Ovary (tissue), 3 donors: ENCODE measurements around the gene GZMB.

Source experiments
- EP300 ChIP-seq: sonication (generic); formaldehyde crosslinking; IDR thresholded peaks from one replicate; pipeline ENCODE4 v1.6.1; 2017; ENCODE audit warnings: antibody characterized with exemption
- POLR2A ChIP-seq: fragments of 450-650 bp; IDR thresholded peaks from one replicate; pipeline ENCODE4 v1.6.1; 2017; ENCODE audit warnings: antibody characterized with exemption, mild to moderate bottlenecking, moderate library complexity
- TF ChIP-seq, protein P1 (sequence below), 3 donors: fragments of 450-650 bp in 2 of 3; fragments of 200-600 bp in 1 of 3; IDR thresholded peaks; one replicate each; pipeline versions ENCODE4 v1.5.1 to v1.8.0; 2016 to 2022; ENCODE audit warnings: antibody characterized with exemption in 3 of 3, mild to moderate bottlenecking in 1 of 3
- donor health status: DM: no; HTN: no; CAD: no.

DNA sequence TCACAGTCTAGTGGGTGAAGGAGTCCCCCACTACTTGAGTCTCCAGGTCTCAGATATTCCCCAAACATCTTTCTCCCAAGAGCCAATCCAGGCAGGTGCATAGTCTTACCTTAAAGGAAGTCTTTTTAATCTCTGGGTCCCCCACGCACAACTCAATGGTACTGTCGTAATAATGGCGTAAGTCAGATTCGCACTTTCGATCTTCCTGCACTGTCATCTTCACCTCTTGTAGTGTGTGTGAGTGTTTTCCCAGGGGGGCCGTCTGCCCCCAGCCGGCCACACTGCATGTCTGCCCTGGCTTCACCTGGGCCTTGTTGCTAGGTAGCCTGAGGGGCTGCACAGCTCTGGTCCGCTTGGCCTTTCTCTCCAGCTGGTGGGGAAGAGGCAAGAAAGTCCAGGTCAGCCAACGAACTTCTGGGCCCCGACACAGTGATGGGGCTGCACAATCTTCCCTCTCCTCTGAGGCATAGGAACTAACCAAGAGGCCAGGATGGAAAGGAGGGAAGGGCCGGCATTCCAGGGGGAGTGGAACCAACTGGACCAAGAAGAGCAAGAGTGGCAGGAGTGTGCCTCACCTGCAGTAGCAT, 2.1 kb downstream of the GZMB start:
- TF ChIP-seq POLR2A, result no peak
- TF ChIP-seq, protein P1, sequence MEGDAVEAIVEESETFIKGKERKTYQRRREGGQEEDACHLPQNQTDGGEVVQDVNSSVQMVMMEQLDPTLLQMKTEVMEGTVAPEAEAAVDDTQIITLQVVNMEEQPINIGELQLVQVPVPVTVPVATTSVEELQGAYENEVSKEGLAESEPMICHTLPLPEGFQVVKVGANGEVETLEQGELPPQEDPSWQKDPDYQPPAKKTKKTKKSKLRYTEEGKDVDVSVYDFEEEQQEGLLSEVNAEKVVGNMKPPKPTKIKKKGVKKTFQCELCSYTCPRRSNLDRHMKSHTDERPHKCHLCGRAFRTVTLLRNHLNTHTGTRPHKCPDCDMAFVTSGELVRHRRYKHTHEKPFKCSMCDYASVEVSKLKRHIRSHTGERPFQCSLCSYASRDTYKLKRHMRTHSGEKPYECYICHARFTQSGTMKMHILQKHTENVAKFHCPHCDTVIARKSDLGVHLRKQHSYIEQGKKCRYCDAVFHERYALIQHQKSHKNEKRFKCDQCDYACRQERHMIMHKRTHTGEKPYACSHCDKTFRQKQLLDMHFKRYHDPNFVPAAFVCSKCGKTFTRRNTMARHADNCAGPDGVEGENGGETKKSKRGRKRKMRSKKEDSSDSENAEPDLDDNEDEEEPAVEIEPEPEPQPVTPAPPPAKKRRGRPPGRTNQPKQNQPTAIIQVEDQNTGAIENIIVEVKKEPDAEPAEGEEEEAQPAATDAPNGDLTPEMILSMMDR (IDR thresholded peaks at IDR 0.05), result no peak
- no peak for TF ChIP-seq EP300
